HG03442 (cell line): ENCODE results near the gene DHX57.

Experiments
- ATAC-seq: cut with Tn5 transposase; IDR thresholded peaks from one replicate; pipeline ENCODE4 v1.9.1; 2021; ENCODE audit warnings: mild to moderate bottlenecking, moderate library complexity; ENCODE audit not compliant: unreplicated experiment

The DHX57 gene

GRCh38 chr2:38875576-38876367 is at the start of gene DHX57, which contains the start of gene MORN2:
DHX57 (minus strand) TSS chr2:38875934; CDS start chr2:38868405, 7,529 bp downstream.
MORN2 (plus strand) TSS chr2:38875976.
- peak; percentile 100 for ATAC-seq

GRCh38 chr2:38922902-38923301 is 47.2 kb upstream of the DHX57 start:
- no peak for ATAC-seq

GRCh38 chr2:38922389-38922788 is 46.7 kb upstream of the DHX57 start:
- no peak for ATAC-seq

- no peak for ATAC-seq
Measured at GRCh38 chr2:38912619-38913018, 36.9 kb upstream of the DHX57 start.

GRCh38 chr2:38911191-38911590 is 35.5 kb upstream of the DHX57 start:
- no peak for ATAC-seq

- ATAC-seq: no peak
Measured at GRCh38 chr2:38909872-38910271, 34.1 kb upstream of the DHX57 start.

- ATAC-seq: peak; percentile 94
Measured at GRCh38 chr2:38907743-38908562, 32.2 kb upstream of the DHX57 start.

GRCh38 chr2:38907242-38907641 is 31.5 kb upstream of the DHX57 start:
- ATAC-seq: no peak

GRCh38 chr2:38905251-38905650 is 29.5 kb upstream of the DHX57 start:
- ATAC-seq: no peak

- no peak for ATAC-seq
Measured at GRCh38 chr2:38900726-38901125, 25.0 kb upstream of the DHX57 start.

- no peak for ATAC-seq
Measured at GRCh38 chr2:38898256-38898655, 22.5 kb upstream of the DHX57 start.

GRCh38 chr2:38892819-38893218 is 17.1 kb upstream of the DHX57 start:
- ATAC-seq: no peak

GRCh38 chr2:38889575-38889974 is 13.8 kb upstream of the DHX57 start, which contains the start of gene ARHGEF33:
ARHGEF33 (plus strand) TSS chr2:38889875; CDS start chr2:38919448, 29,573 bp downstream.
- no peak for ATAC-seq

GRCh38 chr2:38889045-38889444 is 13.3 kb upstream of the DHX57 start:
- no peak for ATAC-seq

GRCh38 chr2:38887902-38888554 is 12.3 kb upstream of the DHX57 start:
- ATAC-seq: no peak

GRCh38 chr2:38887347-38887746 is 11.6 kb upstream of the DHX57 start:
- no peak for ATAC-seq

- no peak for ATAC-seq
Measured at GRCh38 chr2:38886063-38886462, 10.3 kb upstream of the DHX57 start.

- no peak for ATAC-seq
Measured at GRCh38 chr2:38876407-38876806, 673 bp upstream of the DHX57 start.

- ATAC-seq: no peak
Measured at GRCh38 chr2:38875227-38875575, 533 bp downstream of the DHX57 start.

GRCh38 chr2:38873763-38874162 is 2.0 kb downstream of the DHX57 start:
- ATAC-seq: no peak

- no peak for ATAC-seq
Measured at GRCh38 chr2:38871432-38871831, 4.3 kb downstream of the DHX57 start.
